ENCODE measurements around the gene LEPROT.

GRCh38 chr1:65401612-65402011 is 18.9 kb upstream of the LEPROT start:
- TF ChIP-seq EZH2 (IDR thresholded peaks at IDR 0.05; ENCODE audit: insufficient read depth, poor library complexity, severe bottlenecking) (no peak), EZH2phosphoT487 (IDR thresholded peaks at IDR 0.05; ENCODE audit: insufficient read depth, low read depth) (no peak)

Measured in GM23248 (cell line).